Activated CD8-positive, alpha-beta T cell treated with anti-CD3 and anti-CD28 coated beads for 36 hours (primary cell): ENCODE measurements around the gene ETF1. TPM values are rescaled to one million over a fixed set of nuclear protein-coding genes. Genes with fewer than 3 reads are reported as not detected.

ENCODE experiments used
- ATAC-seq: fragments of 200-7000 bp; cut with Tn5 transposase; one replicate; pipeline ENCODE4 v1.10.0; 2021; ENCODE audit warnings: mild to moderate bottlenecking, moderate library complexity
- CTCF ChIA-PET: fragments of 350-600 bp; sonication (Branson Sonifier 250); formaldehyde crosslinking; loops from one replicate; lab custom pipeline; 2021; ENCODE audit warnings: antibody characterized with exemption; lab: Charles Lee
- POLR2A ChIA-PET: fragments of 350-600 bp; sonication (Branson Sonifier 250); formaldehyde crosslinking; loops from one replicate; lab custom pipeline; 2021; ENCODE audit warnings: antibody characterized with exemption; lab: Charles Lee
- DNase-seq: peaks from one replicate; pipeline ENCODE4 v3.0.0-alpha.2; 2020
- H3K27ac Mint-ChIP-seq: one replicate; pipeline ENCODE4 v1.8.0; 2021; ENCODE audit warnings: mild to moderate bottlenecking, mixed read lengths
- H3K27me3 Mint-ChIP-seq: one replicate; pipeline ENCODE4 v1.8.0; 2021; ENCODE audit warnings: mixed read lengths
- H3K36me3 Mint-ChIP-seq: one replicate; pipeline ENCODE4 v1.8.0; 2021; ENCODE audit warnings: low read depth, mixed read lengths
- H3K4me1 Mint-ChIP-seq: one replicate; pipeline ENCODE4 v1.8.0; 2021; ENCODE audit warnings: low read depth, mixed read lengths
- H3K4me3 Mint-ChIP-seq: one replicate; pipeline ENCODE4 v1.8.0; 2021; ENCODE audit warnings: mild to moderate bottlenecking, moderate library complexity, mixed read lengths
- H3K9me3 Mint-ChIP-seq: one replicate; pipeline ENCODE4 v1.8.0; 2021; ENCODE audit warnings: mixed read lengths
- CTCF ChIP-seq: fragments of 200-600 bp; IDR thresholded peaks from one replicate; pipeline ENCODE4 v1.8.0; 2022; ENCODE audit warnings: antibody characterized with exemption, mild to moderate bottlenecking
- intact Hi-C: fragments of 100-400 bp; cut with micrococcal nuclease; formaldehyde crosslinking; loops from one replicate; pipeline ENCODE4 v1.10.0; 2022
- total RNA-seq, 2 experiments: library from RNA; stranded (reverse); gene quantifications; one replicate each; pipeline ENCODE4 v1.2.3, GENCODE V29; 2021

ETF1 gene
- total RNA-seq, 2 experiments from 2014 or later, result 154 to 161 TPM

GRCh38 chr5:138570871-138571270 lies 27.8 kb upstream of the ETF1 start:
- POLR2A ChIA-PET, result interaction anchor here (3.5 kb wide), 1 partner anchor 12 kb away, joined by 16 read pairs; no protein-coding TSS in a partner anchor
- H3K36me3 Mint-ChIP-seq, result peaks cover 86% of the 10 kb centered on the region

DNA sequence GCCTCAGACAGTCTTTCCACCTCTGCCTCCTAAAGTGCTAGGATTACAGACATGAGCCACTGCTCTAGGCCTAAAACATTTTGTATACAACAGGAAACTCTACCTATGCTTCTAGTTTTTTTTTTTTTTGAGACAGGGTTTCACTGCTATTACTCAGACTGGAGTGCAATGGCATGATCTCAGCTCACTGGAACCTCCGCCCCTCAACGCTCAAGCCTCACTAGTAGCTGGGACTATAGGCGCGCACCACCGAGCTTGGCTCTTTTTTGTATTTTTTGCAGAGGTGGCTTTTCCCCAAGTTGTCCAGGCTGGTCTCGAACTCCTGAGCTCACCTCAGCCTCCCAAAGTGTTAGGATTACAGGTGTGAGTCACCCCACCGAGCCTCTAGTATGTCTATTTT lies 26.7 kb upstream of the ETF1 start:
- CTCF ChIA-PET, result interaction anchor here (2.8 kb wide), 1 partner anchor 22 kb away, joined by 13 read pairs; no protein-coding TSS in a partner anchor
- Mint-ChIP-seq H3K4me3 (no peak overlapping the region), H3K27me3 (no peaks in the 10 kb centered on the region), H3K4me1 (peaks cover 73% of the 10 kb centered on the region), H3K27ac (peak overlapping the region; percentile 77), H3K9me3 (no peaks in the 10 kb centered on the region), H3K36me3 (peaks cover 88% of the 10 kb centered on the region)
- ATAC-seq, result peak; percentile 29
- intact Hi-C loops, result loop anchor here (10.0 kb wide), 1 partner anchor 695 kb away; no protein-coding TSS in a partner anchor
- DNase-seq, result peak; percentile 30
- POLR2A ChIA-PET, result interaction anchor here (1.0 to 5.2 kb wide), 4 partner anchors 19 to 724 kb away, joined by 3 to 37 read pairs (median 12); partner anchors contain the start of gene ETF1
- TF ChIP-seq CTCF, result no peak

More at GRCh38 chr5:138570871-138571270, 27.8 kb upstream of the ETF1 start:
- intact Hi-C loops, result loop anchor here (10.0 kb wide), 1 partner anchor 694 kb away; no protein-coding TSS in a partner anchor
- Mint-ChIP-seq H3K27ac (peak overlapping the region; percentile 73), H3K9me3 (peaks cover 2% of the 10 kb centered on the region), H3K4me1 (peaks cover 67% of the 10 kb centered on the region), H3K27me3 (no peaks in the 10 kb centered on the region), H3K4me3 (no peak overlapping the region)
- no peak for DNase-seq
- no peak for ATAC-seq
- CTCF ChIA-PET, result interaction anchor here (2.8 kb wide), 1 partner anchor 23 kb away, joined by 13 read pairs; no protein-coding TSS in a partner anchor
- TF ChIP-seq CTCF, result no peak

DNA sequence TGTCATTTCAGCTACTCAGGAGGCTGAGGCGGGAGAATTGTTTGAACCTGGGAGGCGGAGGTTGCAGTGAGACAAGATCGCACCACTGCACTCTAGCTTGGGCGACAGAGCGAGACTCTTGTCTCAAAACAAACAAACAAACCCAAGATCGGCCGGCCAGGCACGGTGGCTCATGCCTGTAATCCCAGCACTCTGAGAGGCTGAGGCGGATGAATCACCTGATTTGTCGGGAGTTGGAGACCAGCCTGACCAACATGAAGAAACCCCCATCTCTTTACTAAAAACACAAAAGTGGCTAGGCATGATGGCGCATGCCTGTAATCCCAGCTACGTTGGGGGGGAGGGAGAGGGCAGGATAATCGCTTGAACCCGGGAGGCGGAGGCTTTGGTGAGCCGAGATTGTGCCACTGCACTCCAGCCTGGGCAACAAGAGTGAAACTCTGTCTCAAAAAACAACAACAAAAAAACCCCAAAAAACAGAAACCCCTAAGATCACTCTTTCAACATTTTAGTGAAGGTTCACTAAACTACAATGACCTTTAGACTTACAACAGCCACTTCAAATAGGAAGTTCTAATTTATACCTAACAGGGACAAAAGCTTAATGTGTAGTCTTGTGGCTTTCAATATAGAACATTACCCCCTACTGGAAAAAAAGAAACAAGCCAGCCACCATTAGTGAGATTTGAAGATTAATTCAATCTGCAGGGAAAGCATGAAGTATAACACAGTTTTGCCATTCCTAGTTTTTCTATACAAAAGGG lies 25.2 kb upstream of the ETF1 start:
- no peak for DNase-seq
- H3K9me3 Mint-ChIP-seq, result no peaks in the 10 kb centered on the region
- H3K4me3 Mint-ChIP-seq, result no peak overlapping the region
- CTCF ChIA-PET, result interaction anchor here (1.1 to 4.0 kb wide), 4 partner anchors 7 to 20 kb away, joined by 5 to 20 read pairs (median 14); partner anchors contain the start of gene HSPA9
- no peak for ATAC-seq
- POLR2A ChIA-PET, result interaction anchor here (1.0 to 6.0 kb wide), 11 partner anchors 6 to 726 kb away, joined by 3 to 37 read pairs (median 6); partner anchors contain the start of genes ETF1 and HSPA9
- intact Hi-C loops, result no loop called here
- H3K4me1 Mint-ChIP-seq, result peaks cover 81% of the 10 kb centered on the region
- TF ChIP-seq CTCF, result peak; percentile 32
- H3K27ac Mint-ChIP-seq, result peak overlapping the region; percentile 82
- H3K36me3 Mint-ChIP-seq, result peaks cover 85% of the 10 kb centered on the region
- H3K27me3 Mint-ChIP-seq, result no peaks in the 10 kb centered on the region

- TF ChIP-seq CTCF, result no peak
- Mint-ChIP-seq H3K27ac (peak overlapping the region; percentile 69), H3K4me1 (peaks cover 74% of the 10 kb centered on the region), H3K9me3 (no peaks in the 10 kb centered on the region), H3K4me3 (no peak overlapping the region), H3K36me3 (peaks cover 78% of the 10 kb centered on the region), H3K27me3 (no peaks in the 10 kb centered on the region)
- no peak for ATAC-seq
- POLR2A ChIA-PET, result interaction anchor here (0.9 to 6.0 kb wide), 8 partner anchors 8 to 221 kb away, joined by 3 to 37 read pairs (median 5); partner anchors contain the start of genes ETF1 and HSPA9
- intact Hi-C loops, result no loop called here
- no peak for DNase-seq
- CTCF ChIA-PET, result interaction anchor here (1.1 to 4.0 kb wide), 4 partner anchors 9 to 63 kb away, joined by 4 to 20 read pairs (median 10); partner anchors contain the start of gene HSPA9
Measured at GRCh38 chr5:138566792-138567191, 23.8 kb upstream of the ETF1 start.
